Endometrium (tissue), 2 donors: Measurements from ENCODE around the gene DOC2A.

Source experiments
- FAIRE-seq: peaks from 2 replicates; lab custom pipeline; 2012; peaks lifted over from hg19 to GRCh38; lab: Jason Lieb, UNC
- donor health status: control.
- donor health status: control.

The DOC2A gene

DNA sequence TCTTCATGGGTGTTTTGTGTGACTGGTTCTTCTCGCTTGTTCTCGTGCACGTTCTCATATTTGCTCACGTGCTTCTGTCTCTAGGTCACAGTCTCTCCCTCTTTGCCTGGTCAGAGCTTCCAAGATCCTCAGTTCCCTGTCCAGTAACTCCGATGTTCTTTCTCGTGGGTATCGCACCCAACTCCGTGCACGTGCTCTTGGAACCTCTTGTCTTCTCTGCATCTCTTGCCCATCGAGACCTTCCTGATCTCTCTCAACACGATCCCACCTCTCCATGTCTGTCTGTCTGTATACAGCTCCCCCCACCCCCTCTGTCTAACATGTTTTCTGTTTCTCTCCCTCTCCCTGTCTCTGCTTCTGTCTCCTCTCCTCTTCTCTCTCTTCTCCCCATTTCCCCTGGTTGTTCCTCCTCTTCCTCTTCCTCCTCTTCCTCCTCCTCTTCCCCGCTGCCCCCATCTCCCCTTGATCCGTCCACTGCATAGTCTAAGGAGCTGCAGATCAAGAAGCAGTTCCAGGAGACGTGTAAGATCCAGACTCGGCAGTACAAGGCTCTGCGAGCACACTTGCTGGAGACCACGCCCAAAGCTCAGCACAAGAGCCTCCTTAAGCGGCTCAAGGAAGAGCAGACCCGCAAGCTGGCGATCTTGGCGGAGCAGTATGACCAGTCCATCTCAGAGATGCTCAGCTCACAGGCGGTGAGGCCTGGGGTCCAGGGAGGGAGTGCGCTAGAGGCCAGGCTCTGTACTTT is 21.5 kb downstream of the DOC2A start:
- no peak for FAIRE-seq

DNA sequence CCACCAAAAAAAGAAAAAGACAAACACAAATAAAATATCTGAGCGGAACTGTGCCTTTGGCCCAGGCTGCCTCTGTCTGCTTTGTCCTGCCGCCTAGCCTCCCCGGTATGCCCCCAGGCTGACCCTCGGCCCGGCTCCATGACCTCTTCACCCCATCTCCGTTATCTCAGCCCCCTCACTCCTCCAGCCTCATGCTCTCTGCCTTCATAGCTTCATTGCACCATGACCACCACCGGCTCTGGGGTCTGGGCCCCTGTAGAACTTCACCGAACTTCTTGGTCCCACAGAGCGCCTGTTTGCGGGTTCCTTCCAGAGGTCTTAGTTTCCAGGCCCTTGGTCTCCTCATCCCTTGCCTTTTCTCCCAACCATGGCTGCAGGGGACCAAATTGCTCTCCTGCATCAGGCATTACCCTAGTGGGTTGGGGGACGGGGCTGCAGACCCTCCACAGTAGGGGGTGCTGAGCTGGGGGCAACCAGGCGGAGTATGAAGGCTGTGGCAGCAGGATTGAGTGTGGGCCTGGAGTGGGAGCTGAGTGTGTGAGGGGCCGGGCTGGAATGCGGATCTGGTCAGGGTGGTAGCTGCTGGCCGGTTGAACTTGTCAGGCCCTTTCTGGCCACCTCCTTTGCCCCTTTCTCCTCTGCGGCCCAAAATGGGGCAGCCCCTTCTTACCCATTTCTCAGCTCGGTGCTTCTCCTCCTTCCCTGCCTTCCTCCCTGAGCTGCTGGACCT is 22.3 kb downstream of the DOC2A start:
- no peak for FAIRE-seq

- no peak for FAIRE-seq
Measured at GRCh38 chr16:29987371-29988085, 23.3 kb downstream of the DOC2A start.

DNA sequence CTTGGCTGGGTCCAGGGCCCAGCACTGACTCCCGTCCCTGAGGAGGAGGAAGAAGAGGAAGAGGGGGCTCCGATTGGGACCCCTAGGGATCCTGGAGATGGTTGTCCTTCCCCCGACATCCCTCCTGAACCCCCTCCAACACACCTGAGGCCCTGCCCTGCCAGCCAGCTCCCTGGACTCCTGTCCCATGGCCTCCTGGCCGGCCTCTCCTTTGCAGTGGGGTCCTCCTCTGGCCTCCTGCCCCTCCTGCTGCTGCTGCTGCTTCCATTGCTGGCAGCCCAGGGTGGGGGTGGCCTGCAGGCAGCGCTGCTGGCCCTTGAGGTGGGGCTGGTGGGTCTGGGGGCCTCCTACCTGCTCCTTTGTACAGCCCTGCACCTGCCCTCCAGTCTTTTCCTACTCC is 23.9 kb downstream of the DOC2A start:
- FAIRE-seq = no peak

GRCh38 chr16:29986231-29986630 is 24.6 kb downstream of the DOC2A start:
- no peak for FAIRE-seq

- FAIRE-seq = no peak
Measured at GRCh38 chr16:29985271-29985811, 25.5 kb downstream of the DOC2A start.

GRCh38 chr16:29984764-29985147 is 26.1 kb downstream of the DOC2A start:
- no peak for FAIRE-seq

DNA sequence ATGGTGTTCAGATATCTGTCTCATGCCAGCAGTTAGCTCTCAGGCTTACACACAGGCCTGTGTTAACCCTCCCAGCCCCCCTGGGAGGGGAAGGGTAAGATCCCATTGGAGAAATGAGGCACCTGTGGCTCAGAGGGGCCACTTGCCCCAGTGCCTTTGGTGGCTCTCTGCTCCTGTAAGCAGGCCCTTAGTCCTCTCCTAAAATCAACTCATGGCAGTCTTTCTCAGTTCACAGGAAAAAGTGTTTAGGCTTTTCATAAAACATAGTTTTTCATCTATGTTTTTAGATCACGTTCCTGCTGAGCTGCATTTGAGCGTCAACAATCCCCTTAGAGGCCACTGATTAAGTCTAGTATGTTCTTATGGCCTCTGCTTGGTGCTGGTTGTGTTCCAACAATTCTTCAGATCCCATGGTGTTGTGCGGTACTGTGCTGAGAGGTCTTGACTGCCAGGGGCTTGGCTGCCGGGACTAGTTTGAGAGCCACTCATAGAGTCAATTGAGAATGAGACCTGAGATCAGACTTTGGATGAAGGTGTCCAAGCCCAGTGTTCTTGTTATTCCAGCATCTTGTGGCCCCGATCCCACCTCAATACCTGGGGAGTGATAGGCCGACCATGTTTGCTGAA is 26.6 kb downstream of the DOC2A start:
- FAIRE-seq = no peak

- no peak for FAIRE-seq
Measured at GRCh38 chr16:29983420-29984136, 27.2 kb downstream of the DOC2A start.

DNA sequence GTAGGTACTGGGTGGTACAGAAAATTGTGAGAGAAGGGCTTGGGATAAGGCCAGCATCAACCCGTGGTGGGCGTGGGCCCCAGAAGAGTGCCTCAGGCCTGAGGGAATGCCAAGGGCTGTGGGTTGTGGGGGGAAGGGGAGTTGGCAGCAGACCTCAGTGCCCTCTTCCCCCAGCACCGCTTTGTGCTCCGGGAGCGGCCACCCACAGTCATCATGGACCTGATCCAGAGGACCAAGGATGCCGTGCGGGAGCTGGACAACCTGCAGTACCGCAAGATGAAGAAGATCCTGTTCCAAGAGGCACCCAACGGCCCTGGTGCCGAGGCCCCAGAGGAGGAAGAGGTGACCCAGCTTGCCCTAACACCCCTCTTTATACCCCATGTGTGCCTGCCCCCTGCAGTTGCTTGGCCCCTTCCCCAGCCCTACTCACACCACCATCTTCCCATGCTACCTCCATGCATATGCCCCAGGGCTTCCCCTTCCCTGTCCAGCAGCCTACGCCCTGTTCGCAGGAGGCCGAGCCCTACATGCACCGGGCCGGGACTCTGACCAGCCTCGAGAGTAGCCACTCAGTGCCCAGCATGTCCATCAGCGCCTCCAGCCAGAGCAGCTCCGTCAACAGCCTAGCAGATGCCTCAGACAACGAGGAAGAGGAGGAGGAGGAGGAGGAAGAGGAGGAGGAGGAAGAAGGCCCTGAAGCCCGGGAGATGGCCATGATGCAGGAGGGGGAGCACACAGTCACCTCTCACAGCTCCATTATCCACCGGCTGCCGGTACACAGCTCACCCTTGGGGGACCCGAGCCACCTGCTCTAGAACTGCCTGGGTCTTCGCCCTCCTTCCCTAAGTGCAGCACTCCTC is 28.0 kb downstream of the DOC2A start:
- FAIRE-seq = no peak

DNA sequence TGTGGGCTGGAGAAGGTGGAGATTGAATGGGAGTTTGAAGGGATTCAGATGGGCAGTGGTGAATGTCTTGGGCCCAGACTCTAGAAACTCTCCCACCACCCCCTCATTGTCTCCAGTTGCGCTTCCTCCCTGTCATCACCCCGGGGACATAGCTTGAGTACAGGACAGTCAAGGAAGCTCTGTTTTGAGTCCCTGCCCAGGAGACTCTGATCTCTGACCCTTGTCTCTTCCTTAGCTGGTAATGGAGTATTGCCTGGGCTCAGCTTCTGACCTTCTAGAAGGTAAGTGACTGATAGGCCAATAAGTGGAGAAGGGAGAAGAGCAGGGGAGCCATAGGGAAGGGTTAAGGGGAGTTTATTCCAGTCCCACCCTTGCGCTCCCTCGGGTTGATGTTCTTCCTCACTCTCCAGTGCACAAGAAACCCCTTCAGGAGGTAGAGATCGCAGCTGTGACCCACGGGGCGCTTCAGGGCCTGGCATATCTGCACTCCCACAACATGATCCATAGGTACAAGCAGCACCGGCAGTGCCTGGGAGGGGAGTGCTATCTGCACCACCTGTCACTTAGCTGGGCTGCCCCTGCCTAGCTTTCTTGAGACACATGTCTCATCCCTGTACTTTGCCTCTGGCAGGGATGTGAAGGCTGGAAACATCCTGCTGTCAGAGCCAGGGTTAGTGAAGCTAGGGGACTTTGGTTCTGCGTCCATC is 32.1 kb downstream of the DOC2A start:
- no peak for FAIRE-seq

GRCh38 chr16:29978081-29978480 is 32.7 kb downstream of the DOC2A start:
- FAIRE-seq = no peak

GRCh38 chr16:29977063-29977825 is 33.6 kb downstream of the DOC2A start:
- no peak for FAIRE-seq

DNA sequence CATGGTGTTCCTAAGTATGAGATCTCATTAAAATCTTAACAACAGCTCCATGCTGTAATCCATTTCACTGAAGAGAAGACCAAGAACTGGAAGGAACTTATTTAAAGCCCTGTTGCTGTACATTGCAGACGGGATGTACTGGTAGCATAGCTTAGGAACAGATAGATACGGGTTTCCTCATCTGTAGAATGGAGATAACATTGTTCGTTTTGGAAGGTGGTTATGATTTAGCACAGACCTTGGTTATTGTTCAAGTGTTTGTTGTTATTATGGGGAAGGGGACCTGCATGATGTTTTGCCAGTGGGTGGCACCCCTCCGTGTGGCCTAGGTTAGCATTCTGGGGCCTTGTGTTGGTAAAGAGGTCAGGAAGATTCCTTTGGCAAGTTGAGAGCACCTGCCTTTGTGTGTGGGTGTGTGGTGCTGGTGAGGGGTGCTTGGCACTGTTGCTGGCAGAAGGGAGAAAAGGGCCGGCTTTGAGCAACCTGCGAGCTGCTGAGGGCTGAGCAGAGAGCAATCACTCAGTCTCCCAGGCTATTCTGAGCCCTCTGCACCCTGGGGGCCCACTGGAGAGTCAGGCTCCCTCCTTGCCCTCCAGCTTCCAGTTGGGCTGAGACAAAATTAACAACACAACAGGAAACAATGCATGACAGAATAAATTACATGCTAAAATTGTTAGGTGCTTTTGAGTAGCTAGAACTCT is 34.9 kb downstream of the DOC2A start:
- no peak for FAIRE-seq

DNA sequence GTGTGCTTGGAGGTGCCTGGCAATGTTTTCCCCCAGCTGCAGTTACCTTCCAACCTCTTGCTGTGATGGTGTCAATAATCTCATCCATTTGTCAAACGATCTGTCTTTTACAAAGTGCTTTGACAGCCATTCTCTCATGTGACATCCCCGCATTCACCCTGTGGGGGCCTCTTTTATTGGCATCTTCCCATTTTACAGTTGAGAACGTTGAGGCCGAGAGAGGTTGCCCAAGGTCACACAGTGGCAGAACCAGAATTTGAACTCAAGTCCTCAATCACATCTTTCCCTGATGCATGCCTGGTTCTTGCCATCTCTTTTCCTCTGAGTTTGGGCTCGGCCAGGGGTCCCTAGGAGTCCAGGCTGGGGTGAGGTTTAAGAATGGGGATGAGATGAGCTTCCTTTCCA is 35.7 kb downstream of the DOC2A start:
- no peak for FAIRE-seq

DNA sequence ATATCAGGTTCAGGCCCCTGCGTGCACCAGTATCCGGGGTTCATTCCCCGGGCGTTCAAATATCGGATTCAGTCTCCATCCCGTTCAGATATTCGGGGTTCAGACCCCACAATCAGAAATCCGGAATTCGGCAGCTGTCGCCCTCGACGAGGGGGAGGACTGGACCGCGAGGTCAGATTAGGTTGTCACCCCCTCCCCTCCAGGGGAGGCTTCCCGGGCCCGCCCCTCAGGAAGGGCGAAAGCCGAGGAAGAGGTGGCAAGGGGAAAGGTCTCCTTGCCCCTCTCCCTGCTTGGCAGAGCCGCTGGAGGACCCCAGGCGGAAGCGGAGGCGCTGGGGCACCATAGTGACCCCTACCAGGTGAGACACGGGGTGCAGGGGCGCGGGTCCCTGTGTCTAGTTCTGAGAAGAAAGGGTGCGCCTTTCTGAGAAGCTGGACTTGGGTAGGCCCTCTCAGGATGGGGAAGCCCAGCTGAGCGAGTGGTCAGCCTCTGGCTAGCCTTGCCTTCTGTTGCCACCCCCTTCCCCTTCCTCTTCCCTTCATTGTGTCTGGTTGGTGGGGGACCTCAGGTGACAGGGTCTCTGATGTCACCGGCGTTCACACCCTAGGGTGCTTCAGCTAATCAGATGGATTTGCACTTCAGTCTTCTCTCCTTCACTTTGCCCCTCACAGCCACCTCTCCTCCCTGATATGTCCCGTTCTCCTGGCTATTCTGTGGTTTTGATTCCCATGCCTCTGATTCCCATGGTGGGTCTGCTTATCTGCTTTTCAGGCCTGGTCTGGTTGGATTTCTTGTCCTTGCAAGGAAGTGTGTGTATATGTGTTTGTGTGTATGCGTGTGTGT is 36.3 kb downstream of the DOC2A start:
- FAIRE-seq = no peak

DNA sequence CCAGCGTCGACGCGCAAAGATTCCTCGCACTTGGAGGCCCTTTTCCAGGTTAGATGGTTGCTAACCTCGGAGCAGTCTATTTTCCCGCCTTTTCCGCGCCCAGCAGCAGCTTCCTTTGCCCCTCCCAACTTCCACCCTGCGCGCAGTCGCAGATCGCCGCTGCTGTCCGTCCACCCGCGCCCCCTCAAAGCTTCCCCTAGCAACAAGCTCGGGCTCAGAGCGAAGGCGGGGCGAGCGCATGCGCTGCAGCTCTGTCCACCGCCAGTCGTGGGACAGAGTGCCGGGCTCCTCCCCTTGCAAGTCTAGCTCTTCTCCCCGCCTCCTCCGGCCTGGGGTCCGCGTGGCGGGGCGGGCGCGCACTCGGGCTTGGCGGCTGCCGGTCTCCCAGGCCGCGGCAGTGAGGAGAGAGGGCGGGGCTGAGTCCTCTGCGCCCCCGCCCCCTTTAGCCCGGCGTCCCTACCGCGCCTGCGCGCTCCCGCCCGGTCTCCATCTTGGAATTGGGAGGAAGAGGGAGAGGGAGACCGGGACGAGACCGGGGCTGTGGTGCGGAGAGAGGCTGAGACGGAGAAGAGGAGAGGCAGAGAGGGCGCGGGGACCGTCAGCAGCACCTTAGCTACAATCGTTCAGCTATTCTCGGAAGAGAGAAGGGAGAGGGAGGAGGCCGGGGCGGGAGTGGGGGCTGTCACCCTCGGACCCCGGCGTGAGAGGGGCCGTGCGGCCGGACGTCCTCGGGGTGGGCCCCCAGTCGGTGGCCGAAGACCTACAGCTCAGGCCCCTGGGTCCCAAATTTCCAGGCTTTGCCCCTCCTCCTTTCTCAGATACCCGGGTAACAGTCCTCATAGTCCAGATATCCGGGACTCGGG is 37.2 kb downstream of the DOC2A start, which contains the start of gene TAOK2:
Gene TAOK2 (plus strand): TSS at position 485 of the 863 bp plus-strand sequence. CDS start 3,905 bp downstream, outside the sequence.
- no peak for FAIRE-seq
